PC-9 (cell line): ENCODE data around the gene GRIN3A. TPM values are rescaled to one million over a fixed set of nuclear protein-coding genes. Genes with fewer than 3 reads are reported as not detected.
A peak's percentile ranks its signal among the peaks of the same experiment; 100 is the strongest.

ENCODE experiments used
- BruUV-seq: library from RNA; stranded (reverse); fragments of 400-500 nt; replicated peaks from 2 replicates; lab custom pipeline; 2021; lab: Mats Ljungman, UMichigan
- CTCF ChIA-PET: fragments of 300-600 bp; sonication (Branson Sonifier 250); formaldehyde crosslinking; loops from one replicate; lab custom pipeline; 2022; ENCODE audit warnings: antibody characterized with exemption; lab: Charles Lee
- POLR2A ChIA-PET: fragments of 300-600 bp; sonication (Branson Sonifier 250); formaldehyde crosslinking; loops from one replicate; lab custom pipeline; 2022; ENCODE audit warnings: antibody characterized with exemption; ENCODE audit not compliant: unreplicated experiment; lab: Charles Lee
- DNase-seq, 2 experiments: peaks; one replicate each; pipeline versions ENCODE4 v3.0.0 to v3.0.0-alpha.2; 2015 to 2022; ENCODE audit warnings: mixed read lengths in 1 of 2
- H2AFZ ChIP-seq: fragments of 200-600 bp; sonication (generic); 2 replicates; pipeline ENCODE4 v1.8.1; 2017; ENCODE audit warnings: antibody characterized with exemption
- H3F3A ChIP-seq: fragments of 200-600 bp; sonication (generic); 2 replicates; pipeline ENCODE4 v1.8.1; 2017; ENCODE audit warnings: antibody characterized with exemption, mild to moderate bottlenecking, low read depth; ENCODE audit not compliant: insufficient read depth
- H3K27ac ChIP-seq: fragments of 200-600 bp; sonication (generic); 2 replicates; pipeline ENCODE4 v1.6.1; 2016; ENCODE audit warnings: mixed run types
- H3K27me3 ChIP-seq: fragments of 200-600 bp; sonication (generic); 2 replicates; pipeline ENCODE4 v1.6.1; 2016; ENCODE audit warnings: low read depth, mixed run types; ENCODE audit not compliant: insufficient read depth
- H3K36me3 ChIP-seq: fragments of 200-600 bp; sonication (generic); 2 replicates; pipeline ENCODE4 v1.6.1; 2016; ENCODE audit warnings: low read depth, mixed run types
- H3K4me1 ChIP-seq: fragments of 200-600 bp; sonication (generic); replicated peaks from 2 replicates; pipeline ENCODE4 v1.6.1; 2016; ENCODE audit warnings: mixed run types; ENCODE audit not compliant: insufficient read depth
- H3K4me2 ChIP-seq: fragments of 200-600 bp; sonication (generic); 2 replicates; pipeline ENCODE4 v1.6.1; 2017; ENCODE audit warnings: mixed run types
- H3K4me3 ChIP-seq: fragments of 200-600 bp; sonication (generic); 2 replicates; pipeline ENCODE4 v1.6.1; 2016; ENCODE audit warnings: mixed run types
- H3K79me2 ChIP-seq: fragments of 200-600 bp; sonication (generic); 2 replicates; pipeline ENCODE4 v1.6.1; 2017; ENCODE audit warnings: low read depth, mixed run types
- H3K9me2 ChIP-seq: fragments of 200-600 bp; sonication (generic); 2 replicates; pipeline ENCODE4 v1.8.1; 2017; ENCODE audit warnings: mild to moderate bottlenecking; ENCODE audit not compliant: insufficient read depth
- H3K9me3 ChIP-seq: fragments of 200-600 bp; sonication (generic); 2 replicates; pipeline ENCODE4 v1.8.1; 2016; ENCODE audit warnings: low read depth; ENCODE audit not compliant: insufficient read depth
- H4K20me1 ChIP-seq: fragments of 200-600 bp; sonication (generic); 2 replicates; pipeline ENCODE4 v1.8.1; 2017; ENCODE audit not compliant: insufficient read depth
- CTCF ChIP-seq: fragments of 200-600 bp; sonication (generic); conservative IDR thresholded peaks from 2 replicates; pipeline ENCODE4 v1.6.1; 2017; ENCODE audit warnings: mixed run types, antibody characterized with exemption, mild to moderate bottlenecking, moderate library complexity
- EZH2 ChIP-seq: fragments of 200-600 bp; sonication (generic); IDR thresholded peaks from 2 replicates; pipeline ENCODE4 v1.8.0; 2017; ENCODE audit warnings: antibody characterized with exemption, low read depth
- intact Hi-C: fragments of 100-400 bp; cut with micrococcal nuclease; formaldehyde crosslinking; loops from one replicate; pipeline ENCODE4 v1.10.0; 2022; ENCODE audit not compliant: unreplicated experiment
- total RNA-seq: library from RNA; stranded (reverse); gene quantifications from 2 replicates; pipeline ENCODE4 v1.2.3, GENCODE V29; 2021

GRIN3A gene
- total RNA-seq, 1 experiment from 2014 or later: not detected

GRCh38 chr9:101605547-101605946 is 132.9 kb downstream of the GRIN3A start:
- intact Hi-C loops: no loop called here
- H3K4me1 ChIP-seq: no peaks in the 10 kb centered on the region
- H3F3A ChIP-seq: no peaks in the 10 kb centered on the region
- BruUV-seq: no TSS peak
- H2AFZ ChIP-seq: no peak overlapping the region
- no peak overlapping the region for H3K4me3 ChIP-seq
- H3K27me3 ChIP-seq: peaks cover 29% of the 10 kb centered on the region
- no peak for TF ChIP-seq CTCF
- no peak for TF ChIP-seq EZH2
- no peaks in the 10 kb centered on the region for H3K79me2 ChIP-seq
- no peaks in the 10 kb centered on the region for H3K36me3 ChIP-seq
- no peak for DNase-seq
- H3K27ac ChIP-seq: no peak overlapping the region
- no peaks in the 10 kb centered on the region for H3K9me3 ChIP-seq
- no peaks in the 10 kb centered on the region for H4K20me1 ChIP-seq
- POLR2A ChIA-PET: no interaction called here
- H3K9me2 ChIP-seq: no peaks in the 10 kb centered on the region
- CTCF ChIA-PET: no interaction called here
- no peak overlapping the region for H3K4me2 ChIP-seq

- no peak overlapping the region for H2AFZ ChIP-seq
- H3K4me2 ChIP-seq: no peak overlapping the region
- no peaks in the 10 kb centered on the region for H3K4me1 ChIP-seq
- TF ChIP-seq CTCF: no peak
- TF ChIP-seq EZH2: no peak
- H3K9me2 ChIP-seq: no peaks in the 10 kb centered on the region
- CTCF ChIA-PET: no interaction called here
- H3K4me3 ChIP-seq: no peak overlapping the region
- no peak overlapping the region for H3K27ac ChIP-seq
- POLR2A ChIA-PET: interaction anchor here (0.6 kb wide), 1 partner anchor 28 kb away, joined by 4 read pairs; no protein-coding TSS in a partner anchor
- H3K36me3 ChIP-seq: no peaks in the 10 kb centered on the region
- DNase-seq: no peak
- no peaks in the 10 kb centered on the region for H3K79me2 ChIP-seq
- peaks cover 29% of the 10 kb centered on the region for H3K27me3 ChIP-seq
- no peaks in the 10 kb centered on the region for H3K9me3 ChIP-seq
- no peaks in the 10 kb centered on the region for H3F3A ChIP-seq
- BruUV-seq: no TSS peak
- intact Hi-C loops: loop anchor here (5.0 kb wide), 2 partner anchors 123 to 193 kb away; no protein-coding TSS in a partner anchor
- no peaks in the 10 kb centered on the region for H4K20me1 ChIP-seq
These were observed 134.2 kb downstream of the GRIN3A start for GRCh38 chr9:101604296-101604695.

GRCh38 chr9:101601904-101602765 is 136.3 kb downstream of the GRIN3A start:
- BruUV-seq: no TSS peak
- no peaks in the 10 kb centered on the region for H3F3A ChIP-seq

More at GRCh38 chr9:101601904-101602765, 136.3 kb downstream of the GRIN3A start:
- H3K9me3 ChIP-seq: no peaks in the 10 kb centered on the region
- TF ChIP-seq EZH2: no peak
- peak; percentile 72 for TF ChIP-seq CTCF
- no peak overlapping the region for H3K4me3 ChIP-seq
- no peaks in the 10 kb centered on the region for H3K9me2 ChIP-seq
- H2AFZ ChIP-seq: no peak overlapping the region
- ChIA-PET CTCF (no interaction called here), POLR2A (no interaction called here)
- peak in 1 of 2 experiments; percentile 15 for DNase-seq
- no peaks in the 10 kb centered on the region for H3K4me1 ChIP-seq
- no peaks in the 10 kb centered on the region for H3K36me3 ChIP-seq
- no peaks in the 10 kb centered on the region for H4K20me1 ChIP-seq
- no peak overlapping the region for H3K4me2 ChIP-seq
- intact Hi-C loops: loop anchor here (5.0 kb wide), 2 partner anchors 125 to 195 kb away; no protein-coding TSS in a partner anchor
- H3K27me3 ChIP-seq: peaks cover 14% of the 10 kb centered on the region
- H3K27ac ChIP-seq: no peak overlapping the region
- H3K79me2 ChIP-seq: no peaks in the 10 kb centered on the region
